GM21576 (cell line): ENCODE results near the gene SESN2.

ENCODE experiments used
- ATAC-seq: cut with Tn5 transposase; IDR thresholded peaks from one replicate; pipeline ENCODE4 v1.9.1; 2021; ENCODE audit warnings: mild to moderate bottlenecking, moderate library complexity; ENCODE audit not compliant: unreplicated experiment

Gene SESN2

GRCh38 chr1:28282426-28283407, 23.4 kb downstream of the SESN2 start:
- no peak for ATAC-seq

GRCh38 chr1:28286111-28286510, 26.8 kb downstream of the SESN2 start:
- ATAC-seq = no peak

- no peak for ATAC-seq
Measured at GRCh38 chr1:28288487-28288886, 29.2 kb downstream of the SESN2 start.

GRCh38 chr1:28290851-28291250, 31.5 kb downstream of the SESN2 start:
- ATAC-seq = no peak

- no peak for ATAC-seq
Measured at GRCh38 chr1:28291711-28292110, 32.4 kb downstream of the SESN2 start.

GRCh38 chr1:28295936-28296335, 36.6 kb downstream of the SESN2 start:
- ATAC-seq = no peak

GRCh38 chr1:28296401-28297261, 37.3 kb downstream of the SESN2 start:
- ATAC-seq = no peak

- ATAC-seq = no peak
Measured at GRCh38 chr1:28297826-28298225, 38.5 kb downstream of the SESN2 start.

- no peak for ATAC-seq
Measured at GRCh38 chr1:28298438-28298837, 39.1 kb downstream of the SESN2 start.

- no peak for ATAC-seq
Measured at GRCh38 chr1:28301368-28302174, 42.3 kb downstream of the SESN2 start.

- no peak for ATAC-seq
Measured at GRCh38 chr1:28302247-28302646, 42.9 kb downstream of the SESN2 start.

GRCh38 chr1:28306301-28306949, 47.1 kb downstream of the SESN2 start:
- ATAC-seq = no peak

GRCh38 chr1:28308750-28309149, 49.4 kb downstream of the SESN2 start:
- no peak for ATAC-seq

GRCh38 chr1:28309702-28310101, 50.4 kb downstream of the SESN2 start:
- ATAC-seq = no peak

- ATAC-seq = no peak
Measured at GRCh38 chr1:28313702-28314546, 54.6 kb downstream of the SESN2 start.

GRCh38 chr1:28314547-28314941, 55.2 kb downstream of the SESN2 start:
- no peak for ATAC-seq

- ATAC-seq = no peak
Measured at GRCh38 chr1:28317014-28317413, 57.7 kb downstream of the SESN2 start.

GRCh38 chr1:28322194-28322593, 62.9 kb downstream of the SESN2 start:
- no peak for ATAC-seq

- no peak for ATAC-seq
Measured at GRCh38 chr1:28323720-28324119, 64.4 kb downstream of the SESN2 start.
